HEK293 (cell line): ENCODE measurements around the gene HRH4.

Experiments
- CTCF ChIA-PET: fragments of 350-600 bp; formaldehyde crosslinking; extraction: SDS; loops from one replicate; lab custom pipeline; 2021; ENCODE audit warnings: antibody characterized with exemption; lab: Yijun Ruan, JAX
- POLR2A ChIA-PET: fragments of 300-600 bp; formaldehyde crosslinking; extraction: SDS; loops from one replicate; lab custom pipeline; 2020; ENCODE audit warnings: antibody characterized with exemption, inconsistent platforms; lab: Yijun Ruan, JAX
- H3K27ac ChIP-seq: fragments of 200-500 bp; sonication (Bioruptor generic); 2 replicates; pipeline ENCODE4 v1.5.1; 2014; ENCODE audit warnings: low read depth, low read length, control low read depth, inconsistent platforms; ENCODE audit errors: extremely low read depth
- H3K36me3 ChIP-seq, 2 experiments: fragments of 200-500 bp in 1 of 2; sonication (Bioruptor generic) in 1 of 2; 1 replicate in 1 of 2; 2 replicates in 1 of 2; pipeline ENCODE4 v1.5.1; 2014 to 2017; ENCODE audit warnings: inconsistent platforms in 2 of 2, low read length in 2 of 2; ENCODE audit not compliant: control insufficient read depth in 2 of 2, insufficient read depth in 1 of 2
- H3K4me1 ChIP-seq: fragments of 200-500 bp; sonication (Bioruptor generic); 2 replicates; pipeline ENCODE4 v1.5.1; 2014; ENCODE audit warnings: mild to moderate bottlenecking, low read length, inconsistent platforms; ENCODE audit not compliant: control insufficient read depth, insufficient read depth
- H3K4me3 ChIP-seq: 2 replicates; pipeline ENCODE4 v1.5.1; 2011; ENCODE audit warnings: low read depth, mild to moderate bottlenecking, control low read depth, low read length, moderate library complexity
- H3K9me3 ChIP-seq: fragments of 200-500 bp; sonication (Bioruptor generic); 2 replicates; pipeline ENCODE4 v1.5.1; 2014; ENCODE audit warnings: low read depth, low read length, inconsistent platforms; ENCODE audit not compliant: control insufficient read depth, insufficient read depth
- BCL11A ChIP-seq: fragments of 450-650 bp; formaldehyde crosslinking; IDR thresholded peaks from 2 replicates; pipeline ENCODE4 v1.5.1; 2016; ENCODE audit warnings: low read depth, missing biosample characterization, missing genetic modification characterization
- GLIS1 ChIP-seq: fragments of 450-650 bp; formaldehyde crosslinking; IDR thresholded peaks from 2 replicates; pipeline ENCODE4 v1.5.1; 2016; ENCODE audit warnings: missing biosample characterization, missing genetic modification characterization
- GLIS2 ChIP-seq: fragments of 450-650 bp; formaldehyde crosslinking; IDR thresholded peaks from 2 replicates; pipeline ENCODE4 v1.5.1; 2016; ENCODE audit warnings: missing biosample characterization, missing genetic modification characterization
- KLF8 ChIP-seq: fragments of 450-650 bp; formaldehyde crosslinking; IDR thresholded peaks from 2 replicates; pipeline ENCODE4 v1.5.1; 2016; ENCODE audit warnings: missing biosample characterization, missing genetic modification characterization
- SCRT1 ChIP-seq: fragments of 450-650 bp; formaldehyde crosslinking; IDR thresholded peaks from 2 replicates; pipeline ENCODE4 v1.5.1; 2016; ENCODE audit warnings: missing biosample characterization, missing genetic modification characterization, borderline replicate concordance
- SETDB1 ChIP-seq: IDR thresholded peaks from one replicate; pipeline ENCODE4 v1.6.1; 2017; ENCODE audit warnings: mild to moderate bottlenecking, low read length, moderate library complexity, mixed read lengths; ENCODE audit not compliant: insufficient read length
- TRIM28 ChIP-seq: IDR thresholded peaks from 2 replicates; pipeline ENCODE4 v1.6.1; 2011; ENCODE audit warnings: low read length, control low read depth, borderline replicate concordance
- ZBTB1 ChIP-seq: fragments of 450-650 bp; formaldehyde crosslinking; IDR thresholded peaks from 2 replicates; pipeline ENCODE4 v1.5.1; 2016; ENCODE audit warnings: missing biosample characterization, missing genetic modification characterization
- ZFHX2 ChIP-seq: fragments of 450-650 bp; formaldehyde crosslinking; conservative IDR thresholded peaks from 2 replicates; pipeline ENCODE4 v1.5.1; 2016; ENCODE audit warnings: missing biosample characterization, missing genetic modification characterization
- ZNF133 ChIP-seq: fragments of 450-650 bp; formaldehyde crosslinking; IDR thresholded peaks from 2 replicates; pipeline ENCODE4 v1.5.1; 2016; ENCODE audit warnings: missing biosample characterization, missing genetic modification characterization
- ZNF221 ChIP-seq: fragments of 450-650 bp; formaldehyde crosslinking; IDR thresholded peaks from 2 replicates; pipeline ENCODE4 v1.5.1; 2017; ENCODE audit warnings: missing biosample characterization, missing genetic modification characterization, borderline replicate concordance
- ZNF558 ChIP-seq: fragments of 450-650 bp; formaldehyde crosslinking; IDR thresholded peaks from 2 replicates; pipeline ENCODE4 v1.5.1; 2016; ENCODE audit warnings: missing biosample characterization, missing genetic modification characterization
- ZNF707 ChIP-seq: fragments of 450-650 bp; formaldehyde crosslinking; IDR thresholded peaks from 2 replicates; pipeline ENCODE4 v1.5.1; 2016; ENCODE audit warnings: missing biosample characterization, missing genetic modification characterization
- TF ChIP-seq, protein P1 (sequence below): fragments of 450-650 bp; formaldehyde crosslinking; IDR thresholded peaks from 2 replicates; pipeline ENCODE4 v1.5.1; 2017; ENCODE audit warnings: missing biosample characterization, mild to moderate bottlenecking, missing genetic modification characterization, moderate library complexity
- TF ChIP-seq, protein P2 (sequence below): fragments of 450-650 bp; formaldehyde crosslinking; IDR thresholded peaks from 2 replicates; pipeline ENCODE4 v1.5.1; 2017; ENCODE audit warnings: missing biosample characterization, missing genetic modification characterization
- TF ChIP-seq, protein P3 (sequence below): fragments of 450-650 bp; formaldehyde crosslinking; IDR thresholded peaks from 2 replicates; pipeline ENCODE4 v1.5.1; 2016; ENCODE audit warnings: missing biosample characterization, missing genetic modification characterization
- TF ChIP-seq, protein P4 (sequence below): fragments of 450-650 bp; formaldehyde crosslinking; IDR thresholded peaks from 2 replicates; pipeline ENCODE4 v1.5.1; 2016; ENCODE audit warnings: missing biosample characterization, missing genetic modification characterization
- TF ChIP-seq, protein P5 (sequence below): fragments of 450-650 bp; formaldehyde crosslinking; IDR thresholded peaks from 2 replicates; pipeline ENCODE4 v1.5.1; 2016; ENCODE audit warnings: missing biosample characterization, missing genetic modification characterization

Gene HRH4

DNA sequence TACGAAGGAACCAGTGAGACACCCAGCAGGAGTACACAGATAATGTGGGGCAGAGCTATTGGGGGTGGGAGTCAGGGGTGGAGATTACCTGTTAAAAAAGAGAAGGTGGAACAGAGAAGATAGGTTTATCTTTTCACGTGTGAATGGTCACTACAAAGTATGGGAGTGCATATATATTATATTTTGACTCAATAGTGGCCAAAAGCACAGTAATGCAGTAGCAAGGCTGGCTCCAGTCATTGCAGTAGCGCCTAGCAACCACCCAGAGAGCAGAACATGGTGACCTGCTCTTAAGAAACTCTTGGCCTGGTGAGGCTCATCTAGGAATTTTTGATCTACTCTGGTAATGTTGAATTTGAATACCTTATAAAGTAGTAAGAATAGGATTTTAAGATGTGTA lies 33.0 kb upstream of the HRH4 start:
- Histone ChIP-seq H3K27ac (no peak overlapping the region; the same call in 1 of the 2 replicates), H3K4me3 (peak overlapping the region; percentile 82)
- CTCF ChIA-PET = interaction anchor here (0.6 kb wide), 1 partner anchor 63 kb away, joined by 3 read pairs; no protein-coding TSS in a partner anchor

DNA sequence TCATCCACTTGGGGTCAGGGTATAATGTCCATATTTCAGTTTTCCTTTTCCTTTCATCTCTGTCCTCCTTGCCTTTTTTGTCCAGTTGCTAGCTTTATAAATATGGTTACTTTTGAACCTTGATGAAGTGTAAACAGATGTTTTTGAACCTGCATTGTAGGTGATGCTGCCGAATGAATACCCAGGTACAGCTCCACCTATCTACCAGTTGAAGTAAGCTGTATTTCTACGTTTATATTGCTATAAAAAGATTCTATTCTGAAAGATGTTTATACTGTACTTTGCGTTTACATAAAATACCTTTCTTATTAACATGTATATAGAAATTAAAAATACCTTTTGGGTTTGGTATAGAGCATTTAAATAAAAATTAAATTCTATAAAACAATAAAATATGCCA lies 31.7 kb upstream of the HRH4 start:
- no peak overlapping the region for H3K27ac ChIP-seq
- H3K4me1 ChIP-seq = no peaks in the 10 kb centered on the region
- ChIA-PET POLR2A (interaction anchor here (1.1 kb wide), 1 partner anchor 31 kb away, joined by 7 read pairs; the partner anchor contains the start of gene OSBPL1A), CTCF (interaction anchor here (0.6 to 1.9 kb wide), 11 partner anchors 8 to 295 kb away, joined by 3 to 8 read pairs (median 4); no protein-coding TSS in a partner anchor)
- H3K9me3 ChIP-seq = no peaks in the 10 kb centered on the region
- H3K4me3 ChIP-seq = no peak overlapping the region
- peaks cover 17 to 26% of the 10 kb centered on the region in 2 experiments for H3K36me3 ChIP-seq
- TF ChIP-seq ZNF707 (tag by site-specific recombination) (no peak), ZNF558 (tag by site-specific recombination) (no peak), ZBTB1 (tag by site-specific recombination) (no peak), GLIS1 (tag by site-specific recombination) (no peak), ZFHX2 (tag by site-specific recombination) (no peak), TRIM28 (no peak), ZNF221 (tag by site-specific recombination) (no peak), KLF8 (no peak), SCRT1 (tag by site-specific recombination) (no peak), SETDB1 (no peak), BCL11A (tag by site-specific recombination) (no peak), ZNF133 (tag by site-specific recombination) (no peak)
- TF ChIP-seq, protein P1, sequence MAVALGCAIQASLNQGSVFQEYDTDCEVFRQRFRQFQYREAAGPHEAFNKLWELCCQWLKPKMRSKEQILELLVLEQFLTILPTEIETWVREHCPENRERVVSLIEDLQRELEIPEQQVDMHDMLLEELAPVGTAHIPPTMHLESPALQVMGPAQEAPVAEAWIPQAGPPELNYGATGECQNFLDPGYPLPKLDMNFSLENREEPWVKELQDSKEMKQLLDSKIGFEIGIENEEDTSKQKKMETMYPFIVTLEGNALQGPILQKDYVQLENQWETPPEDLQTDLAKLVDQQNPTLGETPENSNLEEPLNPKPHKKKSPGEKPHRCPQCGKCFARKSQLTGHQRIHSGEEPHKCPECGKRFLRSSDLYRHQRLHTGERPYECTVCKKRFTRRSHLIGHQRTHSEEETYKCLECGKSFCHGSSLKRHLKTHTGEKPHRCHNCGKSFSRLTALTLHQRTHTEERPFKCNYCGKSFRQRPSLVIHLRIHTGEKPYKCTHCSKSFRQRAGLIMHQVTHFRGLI = no peak
- TF ChIP-seq, protein P2, sequence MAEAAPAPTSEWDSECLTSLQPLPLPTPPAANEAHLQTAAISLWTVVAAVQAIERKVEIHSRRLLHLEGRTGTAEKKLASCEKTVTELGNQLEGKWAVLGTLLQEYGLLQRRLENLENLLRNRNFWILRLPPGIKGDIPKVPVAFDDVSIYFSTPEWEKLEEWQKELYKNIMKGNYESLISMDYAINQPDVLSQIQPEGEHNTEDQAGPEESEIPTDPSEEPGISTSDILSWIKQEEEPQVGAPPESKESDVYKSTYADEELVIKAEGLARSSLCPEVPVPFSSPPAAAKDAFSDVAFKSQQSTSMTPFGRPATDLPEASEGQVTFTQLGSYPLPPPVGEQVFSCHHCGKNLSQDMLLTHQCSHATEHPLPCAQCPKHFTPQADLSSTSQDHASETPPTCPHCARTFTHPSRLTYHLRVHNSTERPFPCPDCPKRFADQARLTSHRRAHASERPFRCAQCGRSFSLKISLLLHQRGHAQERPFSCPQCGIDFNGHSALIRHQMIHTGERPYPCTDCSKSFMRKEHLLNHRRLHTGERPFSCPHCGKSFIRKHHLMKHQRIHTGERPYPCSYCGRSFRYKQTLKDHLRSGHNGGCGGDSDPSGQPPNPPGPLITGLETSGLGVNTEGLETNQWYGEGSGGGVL = no peak

More for the DNA sequence above, 33.0 kb upstream of the HRH4 start:
- H3K9me3 ChIP-seq = no peaks in the 10 kb centered on the region
- TF ChIP-seq, protein P3, sequence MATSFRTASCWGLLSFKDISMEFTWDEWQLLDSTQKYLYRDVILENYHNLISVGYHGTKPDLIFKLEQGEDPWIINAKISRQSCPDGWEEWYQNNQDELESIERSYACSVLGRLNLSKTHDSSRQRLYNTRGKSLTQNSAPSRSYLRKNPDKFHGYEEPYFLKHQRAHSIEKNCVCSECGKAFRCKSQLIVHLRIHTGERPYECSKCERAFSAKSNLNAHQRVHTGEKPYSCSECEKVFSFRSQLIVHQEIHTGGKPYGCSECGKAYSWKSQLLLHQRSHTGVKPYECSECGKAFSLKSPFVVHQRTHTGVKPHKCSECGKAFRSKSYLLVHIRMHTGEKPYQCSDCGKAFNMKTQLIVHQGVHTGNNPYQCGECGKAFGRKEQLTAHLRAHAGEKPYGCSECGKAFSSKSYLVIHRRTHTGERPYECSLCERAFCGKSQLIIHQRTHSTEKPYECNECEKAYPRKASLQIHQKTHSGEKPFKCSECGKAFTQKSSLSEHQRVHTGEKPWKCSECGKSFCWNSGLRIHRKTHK (tag by site-specific recombination) = no peak
- TF ChIP-seq, protein P4, sequence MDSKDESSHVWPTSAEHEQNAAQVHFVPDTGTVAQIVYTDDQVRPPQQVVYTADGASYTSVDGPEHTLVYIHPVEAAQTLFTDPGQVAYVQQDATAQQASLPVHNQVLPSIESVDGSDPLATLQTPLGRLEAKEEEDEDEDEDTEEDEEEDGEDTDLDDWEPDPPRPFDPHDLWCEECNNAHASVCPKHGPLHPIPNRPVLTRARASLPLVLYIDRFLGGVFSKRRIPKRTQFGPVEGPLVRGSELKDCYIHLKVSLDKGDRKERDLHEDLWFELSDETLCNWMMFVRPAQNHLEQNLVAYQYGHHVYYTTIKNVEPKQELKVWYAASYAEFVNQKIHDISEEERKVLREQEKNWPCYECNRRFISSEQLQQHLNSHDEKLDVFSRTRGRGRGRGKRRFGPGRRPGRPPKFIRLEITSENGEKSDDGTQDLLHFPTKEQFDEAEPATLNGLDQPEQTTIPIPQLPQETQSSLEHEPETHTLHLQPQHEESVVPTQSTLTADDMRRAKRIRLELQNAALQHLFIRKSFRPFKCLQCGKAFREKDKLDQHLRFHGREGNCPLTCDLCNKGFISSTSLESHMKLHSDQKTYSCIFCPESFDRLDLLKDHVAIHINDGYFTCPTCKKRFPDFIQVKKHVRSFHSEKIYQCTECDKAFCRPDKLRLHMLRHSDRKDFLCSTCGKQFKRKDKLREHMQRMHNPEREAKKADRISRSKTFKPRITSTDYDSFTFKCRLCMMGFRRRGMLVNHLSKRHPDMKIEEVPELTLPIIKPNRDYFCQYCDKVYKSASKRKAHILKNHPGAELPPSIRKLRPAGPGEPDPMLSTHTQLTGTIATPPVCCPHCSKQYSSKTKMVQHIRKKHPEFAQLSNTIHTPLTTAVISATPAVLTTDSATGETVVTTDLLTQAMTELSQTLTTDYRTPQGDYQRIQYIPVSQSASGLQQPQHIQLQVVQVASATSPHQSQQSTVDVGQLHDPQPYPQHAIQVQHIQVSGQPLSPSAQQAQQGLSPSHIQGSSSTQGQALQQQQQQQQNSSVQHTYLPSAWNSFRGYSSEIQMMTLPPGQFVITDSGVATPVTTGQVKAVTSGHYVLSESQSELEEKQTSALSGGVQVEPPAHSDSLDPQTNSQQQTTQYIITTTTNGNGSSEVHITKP = peak; percentile 93
- TF ChIP-seq GLIS2 (tag by site-specific recombination) = peak; percentile 33
- TF ChIP-seq, protein P5, sequence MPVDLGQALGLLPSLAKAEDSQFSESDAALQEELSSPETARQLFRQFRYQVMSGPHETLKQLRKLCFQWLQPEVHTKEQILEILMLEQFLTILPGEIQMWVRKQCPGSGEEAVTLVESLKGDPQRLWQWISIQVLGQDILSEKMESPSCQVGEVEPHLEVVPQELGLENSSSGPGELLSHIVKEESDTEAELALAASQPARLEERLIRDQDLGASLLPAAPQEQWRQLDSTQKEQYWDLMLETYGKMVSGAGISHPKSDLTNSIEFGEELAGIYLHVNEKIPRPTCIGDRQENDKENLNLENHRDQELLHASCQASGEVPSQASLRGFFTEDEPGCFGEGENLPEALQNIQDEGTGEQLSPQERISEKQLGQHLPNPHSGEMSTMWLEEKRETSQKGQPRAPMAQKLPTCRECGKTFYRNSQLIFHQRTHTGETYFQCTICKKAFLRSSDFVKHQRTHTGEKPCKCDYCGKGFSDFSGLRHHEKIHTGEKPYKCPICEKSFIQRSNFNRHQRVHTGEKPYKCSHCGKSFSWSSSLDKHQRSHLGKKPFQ = no peak
- TF ChIP-seq, protein P2 = peak; percentile 30
- POLR2A ChIA-PET = interaction anchor here (0.6 to 1.9 kb wide), 6 partner anchors 9 to 289 kb away, joined by 3 to 16 read pairs (median 7); partner anchors contain the start of genes CABYR and OSBPL1A
- no peaks in the 10 kb centered on the region for H3K4me1 ChIP-seq
- peaks cover 16 to 21% of the 10 kb centered on the region in 2 experiments for H3K36me3 ChIP-seq
